Brain microvascular endothelial cell (primary cell): Measurements from ENCODE around the gene FAM120B.

Experiments
- DNase-seq: peaks from one replicate; pipeline ENCODE4 v3.0.0-alpha.2; 2020
- H3K27ac ChIP-seq: fragments of 250-450 bp; sonication (Bioruptor Pico); 2 replicates; pipeline ENCODE4 v1.5.1; 2020; ENCODE audit warnings: mild to moderate bottlenecking, moderate library complexity
- H3K27me3 ChIP-seq: fragments of 250-450 bp; sonication (Bioruptor Pico); replicated peaks from 2 replicates; pipeline ENCODE4 v1.5.1; 2020; ENCODE audit warnings: mild to moderate bottlenecking
- H3K36me3 ChIP-seq: fragments of 250-450 bp; sonication (Bioruptor Pico); replicated peaks from 2 replicates; pipeline ENCODE4 v1.5.1; 2020; ENCODE audit warnings: mild to moderate bottlenecking
- H3K4me3 ChIP-seq: 2 replicates; pipeline ENCODE4 v1.5.1; 2011; ENCODE audit warnings: low read depth, mild to moderate bottlenecking, control low read depth, low read length, moderate library complexity
- in situ Hi-C: cut with HindIII; loops from 2 replicates; pipeline ENCODE4 v1.10.0; 2017; ENCODE audit warnings: low sequenced_read_pairs, low pct_ligation_motif_present
- TF ChIP-seq, protein P1 (sequence below): IDR thresholded peaks from 2 replicates; pipeline ENCODE4 v1.5.1; 2011; ENCODE audit warnings: low read depth, mild to moderate bottlenecking, moderate library complexity, low read length, control low read depth, inconsistent platforms; ENCODE audit errors: missing control alignments

The FAM120B gene, protein sequence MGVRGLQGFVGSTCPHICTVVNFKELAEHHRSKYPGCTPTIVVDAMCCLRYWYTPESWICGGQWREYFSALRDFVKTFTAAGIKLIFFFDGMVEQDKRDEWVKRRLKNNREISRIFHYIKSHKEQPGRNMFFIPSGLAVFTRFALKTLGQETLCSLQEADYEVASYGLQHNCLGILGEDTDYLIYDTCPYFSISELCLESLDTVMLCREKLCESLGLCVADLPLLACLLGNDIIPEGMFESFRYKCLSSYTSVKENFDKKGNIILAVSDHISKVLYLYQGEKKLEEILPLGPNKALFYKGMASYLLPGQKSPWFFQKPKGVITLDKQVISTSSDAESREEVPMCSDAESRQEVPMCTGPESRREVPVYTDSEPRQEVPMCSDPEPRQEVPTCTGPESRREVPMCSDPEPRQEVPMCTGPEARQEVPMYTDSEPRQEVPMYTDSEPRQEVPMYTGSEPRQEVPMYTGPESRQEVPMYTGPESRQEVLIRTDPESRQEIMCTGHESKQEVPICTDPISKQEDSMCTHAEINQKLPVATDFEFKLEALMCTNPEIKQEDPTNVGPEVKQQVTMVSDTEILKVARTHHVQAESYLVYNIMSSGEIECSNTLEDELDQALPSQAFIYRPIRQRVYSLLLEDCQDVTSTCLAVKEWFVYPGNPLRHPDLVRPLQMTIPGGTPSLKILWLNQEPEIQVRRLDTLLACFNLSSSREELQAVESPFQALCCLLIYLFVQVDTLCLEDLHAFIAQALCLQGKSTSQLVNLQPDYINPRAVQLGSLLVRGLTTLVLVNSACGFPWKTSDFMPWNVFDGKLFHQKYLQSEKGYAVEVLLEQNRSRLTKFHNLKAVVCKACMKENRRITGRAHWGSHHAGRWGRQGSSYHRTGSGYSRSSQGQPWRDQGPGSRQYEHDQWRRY

DNA sequence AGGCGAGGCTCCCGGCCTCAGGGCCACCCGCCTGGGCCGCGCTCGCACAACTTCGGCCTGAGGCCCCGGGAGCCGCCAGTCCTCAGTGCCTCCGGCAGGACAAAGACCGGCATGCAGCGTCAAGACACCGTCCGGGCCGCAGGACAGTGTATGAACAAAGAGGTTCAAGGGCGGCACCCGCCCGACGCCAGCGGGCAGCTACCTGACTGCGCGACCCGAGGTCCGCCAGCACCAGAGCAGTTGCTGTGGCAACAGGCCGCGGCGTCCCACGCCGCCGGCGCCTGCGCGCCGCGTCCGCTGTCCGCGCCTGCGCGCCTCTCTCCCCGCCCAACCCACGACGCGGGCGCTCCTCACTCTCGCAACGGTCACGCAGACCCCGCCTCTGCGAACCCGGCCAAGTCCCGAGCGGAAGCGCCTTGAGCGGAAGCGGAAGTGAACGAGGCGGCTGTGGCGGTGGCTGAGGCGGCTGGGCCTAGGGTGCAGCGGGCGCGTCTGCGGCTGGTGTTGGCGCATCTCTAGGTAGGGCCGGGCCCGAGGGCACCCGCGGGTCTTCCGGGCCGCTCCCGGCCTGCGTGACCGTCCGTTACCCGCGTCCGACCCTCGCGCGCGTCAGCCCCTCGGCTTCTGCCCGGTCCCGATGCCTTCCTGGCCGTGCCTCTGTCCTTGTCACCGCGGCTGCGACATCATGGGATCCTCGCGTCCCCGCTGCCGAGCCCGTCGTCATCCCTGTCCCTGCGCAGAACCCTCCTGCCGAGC is at the start of gene FAM120B:
Gene FAM120B (plus strand): TSS at position 435 of the 756 bp plus-strand sequence. CDS start 10,633 bp downstream, outside the sequence.
- peak; percentile 91 for DNase-seq
- in situ Hi-C loops, result no loop called here
- H3K36me3 ChIP-seq, result no peaks in the 10 kb centered on the region
- peak within 1 kb of the TSS; percentile 86 for H3K27ac ChIP-seq
- H3K27me3 ChIP-seq, result no peaks in the 10 kb centered on the region
- TF ChIP-seq, protein P1, sequence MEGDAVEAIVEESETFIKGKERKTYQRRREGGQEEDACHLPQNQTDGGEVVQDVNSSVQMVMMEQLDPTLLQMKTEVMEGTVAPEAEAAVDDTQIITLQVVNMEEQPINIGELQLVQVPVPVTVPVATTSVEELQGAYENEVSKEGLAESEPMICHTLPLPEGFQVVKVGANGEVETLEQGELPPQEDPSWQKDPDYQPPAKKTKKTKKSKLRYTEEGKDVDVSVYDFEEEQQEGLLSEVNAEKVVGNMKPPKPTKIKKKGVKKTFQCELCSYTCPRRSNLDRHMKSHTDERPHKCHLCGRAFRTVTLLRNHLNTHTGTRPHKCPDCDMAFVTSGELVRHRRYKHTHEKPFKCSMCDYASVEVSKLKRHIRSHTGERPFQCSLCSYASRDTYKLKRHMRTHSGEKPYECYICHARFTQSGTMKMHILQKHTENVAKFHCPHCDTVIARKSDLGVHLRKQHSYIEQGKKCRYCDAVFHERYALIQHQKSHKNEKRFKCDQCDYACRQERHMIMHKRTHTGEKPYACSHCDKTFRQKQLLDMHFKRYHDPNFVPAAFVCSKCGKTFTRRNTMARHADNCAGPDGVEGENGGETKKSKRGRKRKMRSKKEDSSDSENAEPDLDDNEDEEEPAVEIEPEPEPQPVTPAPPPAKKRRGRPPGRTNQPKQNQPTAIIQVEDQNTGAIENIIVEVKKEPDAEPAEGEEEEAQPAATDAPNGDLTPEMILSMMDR, result no peak
- peak within 1 kb of the TSS; percentile 99 for H3K4me3 ChIP-seq

DNA sequence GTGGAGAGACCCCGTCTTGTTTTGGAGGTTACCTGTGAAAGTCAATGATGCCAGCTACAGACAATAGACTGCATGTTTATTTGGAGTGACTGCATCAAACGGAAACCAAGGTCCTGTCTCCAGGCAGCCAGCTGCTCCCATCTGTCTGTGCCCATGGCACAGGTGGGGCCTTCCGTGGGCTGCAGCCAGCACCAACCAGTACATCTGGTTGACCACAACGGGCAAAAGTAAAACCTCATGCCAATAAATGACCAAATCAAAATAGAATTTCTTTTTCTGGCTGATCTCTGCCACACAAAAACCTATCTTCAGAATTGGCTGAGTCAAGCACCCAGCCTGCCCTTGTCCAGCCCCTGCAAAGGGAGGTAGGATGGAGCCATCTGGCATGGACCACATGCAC is 49.2 kb upstream of the FAM120B start:
- in situ Hi-C loops, result loop anchor here (25.0 kb wide), 1 partner anchor 145 kb away; no protein-coding TSS in a partner anchor
- Histone ChIP-seq H3K27ac (no peak overlapping the region), H3K36me3 (no peaks in the 10 kb centered on the region), H3K27me3 (peaks cover 6% of the 10 kb centered on the region), H3K4me3 (no peak overlapping the region)
- TF ChIP-seq, protein P1, result no peak
- no peak for DNase-seq

DNA sequence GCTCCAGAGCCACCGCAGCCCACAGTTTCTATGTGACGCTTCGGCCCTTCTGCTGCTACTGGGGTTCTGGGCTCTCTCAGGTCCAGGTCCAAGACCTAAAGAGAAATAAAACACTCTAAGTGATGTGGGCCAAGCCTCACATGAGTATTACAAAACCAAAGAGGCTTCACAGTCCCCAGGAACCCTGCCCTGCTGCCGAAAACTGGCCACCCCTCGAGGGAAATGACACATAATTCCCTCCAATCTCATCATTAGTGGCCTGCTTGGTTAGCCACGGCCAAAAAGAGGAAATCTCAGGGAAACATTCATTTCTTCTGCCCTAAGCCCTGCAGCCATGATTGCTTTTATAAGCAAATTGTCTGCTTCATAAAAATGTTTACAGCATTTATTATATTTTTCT is 48.2 kb upstream of the FAM120B start:
- TF ChIP-seq, protein P1, result no peak
- H3K4me3 ChIP-seq, result no peak overlapping the region
- no peak overlapping the region for H3K27ac ChIP-seq
- H3K27me3 ChIP-seq, result peaks cover 2% of the 10 kb centered on the region
- in situ Hi-C loops, result loop anchor here (25.0 kb wide), 1 partner anchor 146 kb away; no protein-coding TSS in a partner anchor
- H3K36me3 ChIP-seq, result no peaks in the 10 kb centered on the region
- no peak for DNase-seq

DNA sequence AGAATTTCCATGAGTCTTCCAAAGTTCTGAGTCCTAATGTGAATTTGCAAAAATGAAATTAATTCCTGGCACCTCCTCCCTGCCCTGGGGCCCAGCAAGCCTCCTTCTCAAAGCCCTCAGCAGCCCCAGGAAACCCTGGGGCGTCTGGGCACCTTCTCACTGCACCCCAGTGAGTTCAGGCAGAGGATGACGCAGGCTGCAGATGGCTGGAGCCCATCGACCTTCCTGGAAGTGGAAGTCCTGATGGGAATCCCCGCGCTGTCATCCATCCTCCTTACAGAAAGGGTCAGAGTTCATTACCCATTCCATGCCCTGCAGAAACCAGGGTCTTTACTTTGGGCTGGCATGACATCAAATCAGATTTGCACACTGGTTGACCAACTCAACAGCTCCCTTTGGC is 47.3 kb upstream of the FAM120B start:
- TF ChIP-seq, protein P1, result no peak
- no peaks in the 10 kb centered on the region for H3K36me3 ChIP-seq
- in situ Hi-C loops, result loop anchor here (25.0 kb wide), 1 partner anchor 147 kb away; no protein-coding TSS in a partner anchor
- H3K4me3 ChIP-seq, result no peak overlapping the region
- H3K27ac ChIP-seq, result no peak overlapping the region
- H3K27me3 ChIP-seq, result no peaks in the 10 kb centered on the region
- no peak for DNase-seq

DNA sequence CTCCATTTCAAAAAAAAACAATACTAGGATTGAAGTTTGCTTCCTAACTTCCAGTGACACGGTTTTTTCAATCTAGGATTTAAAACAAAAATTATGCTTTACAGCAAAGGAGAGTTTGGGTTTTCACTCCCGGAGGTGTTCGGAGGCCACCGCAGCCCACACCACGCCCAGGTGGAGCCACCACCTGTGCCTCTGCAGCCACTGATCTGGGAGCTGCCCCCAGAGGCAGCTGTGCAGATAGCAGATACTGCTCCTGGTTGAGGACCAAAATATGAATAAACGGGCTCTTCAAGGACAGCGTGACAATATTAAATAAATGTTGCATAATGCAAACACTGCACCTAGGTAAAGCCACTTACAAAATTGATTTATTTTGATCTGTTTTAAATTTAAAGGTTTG is 45.9 kb upstream of the FAM120B start:
- Histone ChIP-seq H3K36me3 (no peaks in the 10 kb centered on the region), H3K4me3 (no peak overlapping the region), H3K27me3 (no peaks in the 10 kb centered on the region), H3K27ac (no peak overlapping the region)
- in situ Hi-C loops, result loop anchor here (25.0 kb wide), 1 partner anchor 148 kb away; no protein-coding TSS in a partner anchor
- TF ChIP-seq, protein P1, result peak; percentile 9
- no peak for DNase-seq
